PFSK-1 (cell line): ENCODE results near the gene FRMD4A.

Source experiments
- FOXP2 ChIP-seq: optimal IDR thresholded peaks from 2 replicates; pipeline ENCODE3; 2011; ENCODE audit warnings: borderline replicate concordance, control low read depth, inconsistent platforms; ENCODE audit not compliant: insufficient read depth; ENCODE audit errors: extremely low read length, extremely low read depth
- POLR2AphosphoS5 ChIP-seq: IDR thresholded peaks from 2 replicates; pipeline ENCODE4 v1.6.1; 2012; ENCODE audit warnings: low read depth, mild to moderate bottlenecking, control low read depth, low read length, moderate library complexity
- SIN3A ChIP-seq: IDR thresholded peaks from 2 replicates; pipeline ENCODE4 v1.6.1; 2012; ENCODE audit warnings: mild to moderate bottlenecking, low read length, moderate library complexity, borderline replicate concordance; ENCODE audit not compliant: insufficient read depth
- TAF1 ChIP-seq: IDR thresholded peaks from 2 replicates; pipeline ENCODE4 v1.6.1; 2012; ENCODE audit warnings: low read length, control low read depth, borderline replicate concordance; ENCODE audit not compliant: insufficient read depth
- TF ChIP-seq, protein P1 (sequence below), 2 experiments: IDR thresholded peaks; 2 replicates each; pipeline versions ENCODE4 v1.6.1 to v1.8.0; 2011 to 2012; ENCODE audit warnings: low read depth in 2 of 2, low read length in 2 of 2, control low read depth in 1 of 2, inconsistent platforms in 1 of 2, mild to moderate bottlenecking in 1 of 2, moderate library complexity in 1 of 2; ENCODE audit not compliant: insufficient read depth in 1 of 2

The FRMD4A gene

GRCh38 chr10:13790196-13790595 lies 540.5 kb downstream of the FRMD4A start:
- TF ChIP-seq TAF1 (no peak), FOXP2 (no peak), SIN3A (no peak), POLR2AphosphoS5 (no peak)
- TF ChIP-seq, protein P1, sequence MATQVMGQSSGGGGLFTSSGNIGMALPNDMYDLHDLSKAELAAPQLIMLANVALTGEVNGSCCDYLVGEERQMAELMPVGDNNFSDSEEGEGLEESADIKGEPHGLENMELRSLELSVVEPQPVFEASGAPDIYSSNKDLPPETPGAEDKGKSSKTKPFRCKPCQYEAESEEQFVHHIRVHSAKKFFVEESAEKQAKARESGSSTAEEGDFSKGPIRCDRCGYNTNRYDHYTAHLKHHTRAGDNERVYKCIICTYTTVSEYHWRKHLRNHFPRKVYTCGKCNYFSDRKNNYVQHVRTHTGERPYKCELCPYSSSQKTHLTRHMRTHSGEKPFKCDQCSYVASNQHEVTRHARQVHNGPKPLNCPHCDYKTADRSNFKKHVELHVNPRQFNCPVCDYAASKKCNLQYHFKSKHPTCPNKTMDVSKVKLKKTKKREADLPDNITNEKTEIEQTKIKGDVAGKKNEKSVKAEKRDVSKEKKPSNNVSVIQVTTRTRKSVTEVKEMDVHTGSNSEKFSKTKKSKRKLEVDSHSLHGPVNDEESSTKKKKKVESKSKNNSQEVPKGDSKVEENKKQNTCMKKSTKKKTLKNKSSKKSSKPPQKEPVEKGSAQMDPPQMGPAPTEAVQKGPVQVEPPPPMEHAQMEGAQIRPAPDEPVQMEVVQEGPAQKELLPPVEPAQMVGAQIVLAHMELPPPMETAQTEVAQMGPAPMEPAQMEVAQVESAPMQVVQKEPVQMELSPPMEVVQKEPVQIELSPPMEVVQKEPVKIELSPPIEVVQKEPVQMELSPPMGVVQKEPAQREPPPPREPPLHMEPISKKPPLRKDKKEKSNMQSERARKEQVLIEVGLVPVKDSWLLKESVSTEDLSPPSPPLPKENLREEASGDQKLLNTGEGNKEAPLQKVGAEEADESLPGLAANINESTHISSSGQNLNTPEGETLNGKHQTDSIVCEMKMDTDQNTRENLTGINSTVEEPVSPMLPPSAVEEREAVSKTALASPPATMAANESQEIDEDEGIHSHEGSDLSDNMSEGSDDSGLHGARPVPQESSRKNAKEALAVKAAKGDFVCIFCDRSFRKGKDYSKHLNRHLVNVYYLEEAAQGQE (IDR thresholded peaks at IDR 0.05; ENCODE audit: insufficient read depth in 1 of 2, low read depth in 2 of 2, low read length in 2 of 2): no peak

DNA sequence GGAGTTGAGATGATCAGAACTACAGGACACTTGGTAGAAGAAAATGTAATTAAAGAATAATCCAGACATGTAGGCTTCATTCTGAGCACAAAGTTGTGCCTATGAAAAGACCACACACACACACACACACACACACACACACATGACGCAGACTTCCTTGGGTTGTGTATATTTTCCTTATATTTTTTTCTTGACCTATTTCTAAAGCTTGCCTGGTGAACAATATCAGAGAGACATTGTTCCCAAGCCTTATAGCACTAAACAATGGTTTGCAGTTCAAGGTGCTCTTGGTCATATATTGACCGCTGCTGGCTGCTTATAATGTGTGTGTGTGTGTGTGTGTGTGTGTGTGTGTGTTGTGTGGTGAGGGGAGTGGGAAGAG lies 541.3 kb downstream of the FRMD4A start:
- TF ChIP-seq SIN3A: no peak
- no peak for TF ChIP-seq FOXP2
- TF ChIP-seq POLR2AphosphoS5: no peak
- TF ChIP-seq TAF1: no peak
- TF ChIP-seq, protein P1 (IDR thresholded peaks at IDR 0.05; ENCODE audit: insufficient read depth in 1 of 2, low read depth in 2 of 2, low read length in 2 of 2): no peak

DNA sequence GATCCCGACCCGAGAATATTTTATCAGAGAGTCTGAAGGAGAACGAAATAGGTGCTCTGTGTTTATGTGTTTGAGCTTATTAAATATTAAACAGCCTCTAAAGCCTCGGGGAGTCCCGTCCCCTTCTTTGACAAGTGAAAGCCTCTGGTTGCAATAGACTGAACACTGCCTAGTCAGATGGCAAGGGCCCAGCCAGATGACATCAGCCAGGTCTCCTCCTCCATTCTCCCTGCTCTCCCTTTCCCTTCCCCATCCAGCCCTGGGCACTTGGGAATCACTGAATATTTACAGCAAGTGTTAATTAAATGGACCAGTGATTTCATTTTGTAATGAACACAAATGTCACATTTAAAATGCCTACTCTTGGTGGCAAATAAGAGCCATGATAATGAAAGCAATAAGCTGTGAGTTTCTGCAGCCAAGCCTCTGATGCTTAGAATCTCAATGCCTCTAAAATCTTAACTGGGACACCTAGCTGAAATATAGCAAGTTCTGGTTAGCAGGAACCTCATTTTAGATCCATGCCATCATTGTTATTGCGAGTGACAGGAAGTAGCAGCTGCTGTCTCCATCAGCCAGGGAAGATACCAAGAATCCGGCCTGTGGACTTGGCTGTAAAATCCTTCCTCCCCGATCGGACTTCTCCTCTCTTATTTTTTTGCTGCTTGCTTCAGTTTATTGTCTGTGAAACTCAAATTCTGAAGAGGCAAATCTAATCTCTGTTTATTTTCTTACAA lies 541.8 kb downstream of the FRMD4A start:
- no peak for TF ChIP-seq SIN3A
- no peak for TF ChIP-seq TAF1
- TF ChIP-seq FOXP2: no peak
- no peak for TF ChIP-seq POLR2AphosphoS5
- TF ChIP-seq, protein P1 (IDR thresholded peaks at IDR 0.05; ENCODE audit: insufficient read depth in 1 of 2, low read depth in 2 of 2, low read length in 2 of 2): no peak

DNA sequence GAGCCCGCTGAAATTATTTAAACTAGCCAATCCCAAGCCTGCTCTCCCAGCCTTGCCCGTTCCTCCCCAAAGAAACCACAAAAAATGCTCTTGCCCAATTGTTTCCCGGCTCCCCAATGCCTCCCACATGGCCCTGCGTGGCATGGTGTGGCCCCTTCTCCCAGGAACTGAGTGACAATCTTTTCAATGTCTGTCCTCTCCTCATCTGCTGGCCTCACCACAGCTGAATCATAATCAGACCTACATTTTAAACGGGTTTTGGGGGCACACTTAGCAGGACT lies 542.5 kb downstream of the FRMD4A start:
- no peak for TF ChIP-seq FOXP2
- TF ChIP-seq SIN3A: no peak
- no peak for TF ChIP-seq POLR2AphosphoS5
- TF ChIP-seq, protein P1 (IDR thresholded peaks at IDR 0.05; ENCODE audit: insufficient read depth in 1 of 2, low read depth in 2 of 2, low read length in 2 of 2): no peak
- no peak for TF ChIP-seq TAF1

DNA sequence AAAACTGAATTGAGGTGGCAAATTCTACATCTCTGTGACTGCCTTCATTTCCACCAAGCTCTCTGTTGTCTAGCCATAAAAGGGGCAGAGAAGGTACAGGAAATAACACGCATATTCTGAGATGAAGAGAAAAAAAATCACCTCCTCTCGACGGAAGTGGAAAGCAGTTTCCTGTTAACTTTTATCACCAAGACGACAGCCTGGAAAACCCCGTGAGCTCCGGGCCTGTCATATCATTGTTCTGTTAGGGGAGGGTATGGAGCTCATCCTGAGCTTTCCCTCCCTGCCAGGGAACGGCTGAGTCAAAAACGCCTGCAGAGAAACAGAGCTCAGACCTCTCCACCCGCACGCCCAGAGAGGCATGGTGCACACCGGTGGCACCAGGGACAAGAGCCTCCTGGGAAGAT lies 543.7 kb downstream of the FRMD4A start:
- TF ChIP-seq SIN3A (no peak), FOXP2 (no peak), TAF1 (no peak), POLR2AphosphoS5 (no peak)
- TF ChIP-seq, protein P1 (IDR thresholded peaks at IDR 0.05; ENCODE audit: insufficient read depth in 1 of 2, low read depth in 2 of 2, low read length in 2 of 2): no peak
